DOHH2 (cell line): ENCODE results near the gene USP32.

Experiments
- H3F3A ChIP-seq: fragments of 200-600 bp; sonication (generic), shearing (Covaris generic); 2 replicates; pipeline ENCODE4 v1.6.0; 2016; ENCODE audit warnings: antibody characterized with exemption, mild to moderate bottlenecking; ENCODE audit not compliant: control insufficient read depth, insufficient read depth
- H3K27ac ChIP-seq: fragments of 200-600 bp; sonication (generic); 2 replicates; pipeline ENCODE4 v1.5.1; 2014; ENCODE audit warnings: low read depth, mild to moderate bottlenecking, low read length, moderate library complexity
- H3K27me3 ChIP-seq: fragments of 200-600 bp; sonication (generic); 2 replicates; pipeline ENCODE4 v1.6.1; 2014; ENCODE audit warnings: mild to moderate bottlenecking, low read length, mixed read lengths; ENCODE audit not compliant: control insufficient read depth
- H3K36me3 ChIP-seq: fragments of 200-600 bp; sonication (generic); 2 replicates; pipeline ENCODE4 v1.6.1; 2014; ENCODE audit warnings: mild to moderate bottlenecking, low read length, moderate library complexity, mixed read lengths; ENCODE audit not compliant: control insufficient read depth
- H3K4me1 ChIP-seq: fragments of 200-600 bp; sonication (generic); 2 replicates; pipeline ENCODE4 v1.6.1; 2014; ENCODE audit warnings: mild to moderate bottlenecking, low read length, mixed read lengths; ENCODE audit not compliant: control insufficient read depth
- H3K4me2 ChIP-seq: fragments of 200-600 bp; sonication (generic); 2 replicates; pipeline ENCODE4 v1.6.0; 2014; ENCODE audit warnings: mild to moderate bottlenecking, low read length, moderate library complexity
- H3K4me3 ChIP-seq: fragments of 200-600 bp; sonication (generic); 2 replicates; pipeline ENCODE4 v1.5.1; 2014; ENCODE audit warnings: mild to moderate bottlenecking, low read length, mixed read lengths
- H3K79me2 ChIP-seq: fragments of 200-600 bp; sonication (generic); 2 replicates; pipeline ENCODE4 v1.6.1; 2014; ENCODE audit warnings: mild to moderate bottlenecking, low read length, mixed read lengths; ENCODE audit not compliant: control insufficient read depth
- H3K9me2 ChIP-seq: fragments of 200-600 bp; sonication (generic); replicated peaks from 2 replicates; pipeline ENCODE4 v1.6.1; 2014; ENCODE audit warnings: mild to moderate bottlenecking, low read length, mixed read lengths; ENCODE audit not compliant: control insufficient read depth
- H3K9me3 ChIP-seq: fragments of 200-600 bp; sonication (generic); 2 replicates; pipeline ENCODE4 v1.6.1; 2014; ENCODE audit warnings: antibody characterized with exemption, low read length, mixed read lengths; ENCODE audit not compliant: control insufficient read depth, insufficient read depth
- H4K20me1 ChIP-seq: fragments of 200-600 bp; sonication (generic); 2 replicates; pipeline ENCODE4 v1.6.0; 2014; ENCODE audit warnings: low read depth, mild to moderate bottlenecking, antibody characterized with exemption, low read length, moderate library complexity; ENCODE audit not compliant: control insufficient read depth, insufficient read depth
- EZH2phosphoT487 ChIP-seq: fragments of 200-600 bp; sonication (generic); IDR thresholded peaks from 2 replicates; pipeline ENCODE4 v1.6.1; 2017; ENCODE audit warnings: borderline replicate concordance, mild to moderate bottlenecking, antibody characterized with exemption, low read length, moderate library complexity, mixed read lengths
- TF ChIP-seq, protein P1 (sequence below): fragments of 200-600 bp; sonication (generic); IDR thresholded peaks from one replicate; pipeline ENCODE4 v1.5.1; 2014; ENCODE audit warnings: antibody characterized with exemption, mild to moderate bottlenecking, low read depth, low read length; ENCODE audit not compliant: poor library complexity, severe bottlenecking

The USP32 gene

GRCh38 chr17:60426596-60426995 is 34.7 kb upstream of the USP32 start:
- Histone ChIP-seq H3K9me3 (no peaks in the 10 kb centered on the region), H3K9me2 (no peaks in the 10 kb centered on the region), H3K27me3 (peaks cover 4% of the 10 kb centered on the region), H4K20me1 (no peaks in the 10 kb centered on the region), H3K27ac (no peak overlapping the region), H3K4me3 (no peak overlapping the region), H3K4me2 (no peak overlapping the region), H3F3A (no peaks in the 10 kb centered on the region), H3K4me1 (peaks cover 4% of the 10 kb centered on the region; the same call in 1 of the 2 replicates), H3K36me3 (no peaks in the 10 kb centered on the region), H3K79me2 (no peaks in the 10 kb centered on the region)
- TF ChIP-seq EZH2phosphoT487: no peak
- TF ChIP-seq, protein P1, sequence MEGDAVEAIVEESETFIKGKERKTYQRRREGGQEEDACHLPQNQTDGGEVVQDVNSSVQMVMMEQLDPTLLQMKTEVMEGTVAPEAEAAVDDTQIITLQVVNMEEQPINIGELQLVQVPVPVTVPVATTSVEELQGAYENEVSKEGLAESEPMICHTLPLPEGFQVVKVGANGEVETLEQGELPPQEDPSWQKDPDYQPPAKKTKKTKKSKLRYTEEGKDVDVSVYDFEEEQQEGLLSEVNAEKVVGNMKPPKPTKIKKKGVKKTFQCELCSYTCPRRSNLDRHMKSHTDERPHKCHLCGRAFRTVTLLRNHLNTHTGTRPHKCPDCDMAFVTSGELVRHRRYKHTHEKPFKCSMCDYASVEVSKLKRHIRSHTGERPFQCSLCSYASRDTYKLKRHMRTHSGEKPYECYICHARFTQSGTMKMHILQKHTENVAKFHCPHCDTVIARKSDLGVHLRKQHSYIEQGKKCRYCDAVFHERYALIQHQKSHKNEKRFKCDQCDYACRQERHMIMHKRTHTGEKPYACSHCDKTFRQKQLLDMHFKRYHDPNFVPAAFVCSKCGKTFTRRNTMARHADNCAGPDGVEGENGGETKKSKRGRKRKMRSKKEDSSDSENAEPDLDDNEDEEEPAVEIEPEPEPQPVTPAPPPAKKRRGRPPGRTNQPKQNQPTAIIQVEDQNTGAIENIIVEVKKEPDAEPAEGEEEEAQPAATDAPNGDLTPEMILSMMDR: no peak

DNA sequence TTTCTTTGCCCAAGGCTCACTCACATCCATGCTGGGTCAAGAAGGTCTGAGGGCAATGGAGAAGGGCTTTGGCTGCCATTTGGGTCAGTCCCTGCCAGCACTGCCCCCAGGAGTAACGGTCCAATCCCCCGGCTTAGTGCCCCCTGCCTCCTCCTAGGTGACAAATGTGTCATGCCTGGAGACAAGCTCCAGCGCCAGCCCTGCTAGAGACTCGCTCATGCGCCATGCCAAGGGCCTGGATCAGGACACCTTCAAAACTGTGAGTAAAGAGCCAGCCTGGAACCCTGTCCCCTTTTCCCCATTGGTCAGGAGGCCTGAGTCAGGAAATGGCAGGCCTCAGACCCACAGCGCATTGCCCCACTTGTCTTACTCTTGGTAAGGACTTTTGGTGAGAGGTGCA is 33.7 kb upstream of the USP32 start:
- Histone ChIP-seq H4K20me1 (no peaks in the 10 kb centered on the region), H3K9me3 (no peaks in the 10 kb centered on the region), H3K27ac (no peak overlapping the region), H3F3A (no peaks in the 10 kb centered on the region), H3K79me2 (no peaks in the 10 kb centered on the region), H3K4me3 (no peak overlapping the region), H3K4me2 (no peak overlapping the region), H3K4me1 (peaks cover 8% of the 10 kb centered on the region), H3K36me3 (no peaks in the 10 kb centered on the region), H3K9me2 (no peaks in the 10 kb centered on the region), H3K27me3 (peaks cover 3% of the 10 kb centered on the region)
- TF ChIP-seq, protein P1: no peak
- TF ChIP-seq EZH2phosphoT487: no peak

GRCh38 chr17:60423865-60424264 is 31.9 kb upstream of the USP32 start:
- H3K4me3 ChIP-seq: no peak overlapping the region
- no peaks in the 10 kb centered on the region for H3F3A ChIP-seq
- no peaks in the 10 kb centered on the region for H3K36me3 ChIP-seq
- H3K9me3 ChIP-seq: no peaks in the 10 kb centered on the region
- H3K27ac ChIP-seq: no peak overlapping the region
- H3K4me1 ChIP-seq: peaks cover 8% of the 10 kb centered on the region
- H3K79me2 ChIP-seq: no peaks in the 10 kb centered on the region
- TF ChIP-seq EZH2phosphoT487: no peak
- TF ChIP-seq, protein P1: no peak
- no peaks in the 10 kb centered on the region for H3K9me2 ChIP-seq
- H4K20me1 ChIP-seq: no peaks in the 10 kb centered on the region
- peaks cover 3% of the 10 kb centered on the region for H3K27me3 ChIP-seq
- no peak overlapping the region for H3K4me2 ChIP-seq

GRCh38 chr17:60422162-60422665 is 30.3 kb upstream of the USP32 start, which contains the start of gene CHCT1:
Gene CHCT1 (plus strand): TSS chr17:60422489. CDS start chr17:60422593, 104 bp downstream.
- peaks cover 8% of the 10 kb centered on the region for H3K4me1 ChIP-seq
- no peaks in the 10 kb centered on the region for H3F3A ChIP-seq
- peaks cover 3% of the 10 kb centered on the region for H3K27me3 ChIP-seq
- H3K4me2 ChIP-seq: peak within 1 kb of the TSS; percentile 84
- no peak for TF ChIP-seq EZH2phosphoT487
- TF ChIP-seq, protein P1: no peak
- H4K20me1 ChIP-seq: no peaks in the 10 kb centered on the region
- H3K9me3 ChIP-seq: no peaks in the 10 kb centered on the region
- no peaks in the 10 kb centered on the region for H3K79me2 ChIP-seq
- H3K27ac ChIP-seq: no peak within 1 kb of the TSS
- no peaks in the 10 kb centered on the region for H3K36me3 ChIP-seq
- H3K9me2 ChIP-seq: no peaks in the 10 kb centered on the region
- H3K4me3 ChIP-seq: peak within 1 kb of the TSS; percentile 71
